Panc1 (cell line): ENCODE measurements around the gene AMPH. TPM values are rescaled to one million over a fixed set of nuclear protein-coding genes. Genes with fewer than 3 reads are reported as not detected.

Source experiments
- ATAC-seq: fragments of 200-7000 bp; cut with Tn5 transposase; 2 replicates; pipeline ENCODE4 v1.9.1; 2020; ENCODE audit warnings: mild to moderate bottlenecking, moderate library complexity
- BruUV-seq: library from RNA; stranded (reverse); fragments of 400-500 nt; replicated peaks from 2 replicates; lab custom pipeline; 2021; lab: Mats Ljungman, UMichigan
- CTCF ChIA-PET: fragments of 300-600 bp; sonication (Branson Sonifier 250); formaldehyde crosslinking; loops from one replicate; lab custom pipeline; 2022; ENCODE audit warnings: antibody characterized with exemption; lab: Charles Lee
- POLR2A ChIA-PET: fragments of 300-600 bp; sonication (Branson Sonifier 250); formaldehyde crosslinking; loops from one replicate; lab custom pipeline; 2022; ENCODE audit warnings: antibody characterized with exemption; lab: Charles Lee
- DNase-seq: peaks from one replicate; pipeline ENCODE4 v3.0.0-alpha.2; 2010; ENCODE audit warnings: low read depth, low spot score
- H3K27ac ChIP-seq: 2 replicates; pipeline ENCODE4 v1.5.1; 2011; ENCODE audit warnings: mild to moderate bottlenecking, low read length, inconsistent platforms
- H3K27me3 ChIP-seq: fragments of 200-500 bp; sonication (Bioruptor generic); 2 replicates; pipeline ENCODE4 v1.6.0; 2014; ENCODE audit warnings: low read length, inconsistent platforms; ENCODE audit not compliant: control insufficient read depth, insufficient read depth
- H3K36me3 ChIP-seq: fragments of 200-500 bp; sonication (Bioruptor generic); 2 replicates; pipeline ENCODE4 v1.5.1; 2014; ENCODE audit warnings: inconsistent platforms, mild to moderate bottlenecking, low read length, moderate library complexity; ENCODE audit not compliant: control insufficient read depth, insufficient read depth
- H3K4me1 ChIP-seq: 2 replicates; pipeline ENCODE4 v1.5.1; 2011; ENCODE audit warnings: inconsistent platforms, mild to moderate bottlenecking, low read length, moderate library complexity; ENCODE audit not compliant: control insufficient read depth, insufficient read depth
- H3K4me3 ChIP-seq, 2 experiments: 2 replicates each; pipeline ENCODE4 v1.5.1; 2011 to 2012; ENCODE audit warnings: low read depth in 2 of 2, low read length in 2 of 2, mild to moderate bottlenecking in 2 of 2, inconsistent platforms in 1 of 2, moderate library complexity in 1 of 2
- H3K9me3 ChIP-seq: fragments of 200-500 bp; sonication (Bioruptor generic); 2 replicates; pipeline ENCODE4 v1.5.1; 2014; ENCODE audit warnings: low read depth, mild to moderate bottlenecking, inconsistent platforms, low read length, moderate library complexity; ENCODE audit not compliant: control insufficient read depth, insufficient read depth
- POLR2AphosphoS5 ChIP-seq: IDR thresholded peaks from 2 replicates; pipeline ENCODE4 v1.6.1; 2012; ENCODE audit warnings: mild to moderate bottlenecking, low read depth, low read length, moderate library complexity
- REST ChIP-seq, 2 experiments: IDR thresholded peaks; 2 replicates each; pipeline ENCODE4 v1.6.1; 2011 to 2012; ENCODE audit warnings: low read depth in 2 of 2, control low read depth in 1 of 2, low read length in 1 of 2, mild to moderate bottlenecking in 1 of 2, moderate library complexity in 1 of 2; ENCODE audit not compliant: insufficient read depth in 1 of 2
- SIN3A ChIP-seq: IDR thresholded peaks from 2 replicates; pipeline ENCODE4 v1.6.1; 2012; ENCODE audit warnings: low read depth, mild to moderate bottlenecking, low read length, moderate library complexity, borderline replicate concordance; ENCODE audit not compliant: insufficient read depth
- TCF7L2 ChIP-seq: IDR thresholded peaks from 2 replicates; pipeline ENCODE4 v1.6.1; 2011; ENCODE audit warnings: mild to moderate bottlenecking, low read depth, low read length, inconsistent platforms
- in situ Hi-C: cut with HindIII; loops from 2 replicates; pipeline ENCODE4 v1.10.0; 2016; ENCODE audit warnings: low sequenced_read_pairs, low pct_unique_long_range_greater_than_20kb
- intact Hi-C: fragments of 100-400 bp; cut with micrococcal nuclease; formaldehyde crosslinking; loops from one replicate; pipeline ENCODE4 v1.10.0; 2022; ENCODE audit not compliant: unreplicated experiment
- total RNA-seq: library from RNA; stranded (reverse); gene quantifications from one replicate; pipeline ENCODE4 v1.2.1, GENCODE V29; 2021; ENCODE audit not compliant: unreplicated experiment
- TF ChIP-seq, protein P1 (sequence below): fragments of 450-650 bp; IDR thresholded peaks from 2 replicates; pipeline ENCODE4 v1.5.1; 2017; ENCODE audit warnings: mild to moderate bottlenecking

AMPH gene
- total RNA-seq, 1 experiment from 2014 or later: not detected

- in situ Hi-C loops (no loop called here), intact Hi-C loops (no loop called here)
- Histone ChIP-seq H3K4me1 (no peaks in the 10 kb centered on the region), H3K9me3 (no peaks in the 10 kb centered on the region), H3K36me3 (no peaks in the 10 kb centered on the region), H3K4me3 (no peak overlapping the region), H3K27me3 (no peaks in the 10 kb centered on the region), H3K27ac (no peak overlapping the region)
- TF ChIP-seq, protein P1, sequence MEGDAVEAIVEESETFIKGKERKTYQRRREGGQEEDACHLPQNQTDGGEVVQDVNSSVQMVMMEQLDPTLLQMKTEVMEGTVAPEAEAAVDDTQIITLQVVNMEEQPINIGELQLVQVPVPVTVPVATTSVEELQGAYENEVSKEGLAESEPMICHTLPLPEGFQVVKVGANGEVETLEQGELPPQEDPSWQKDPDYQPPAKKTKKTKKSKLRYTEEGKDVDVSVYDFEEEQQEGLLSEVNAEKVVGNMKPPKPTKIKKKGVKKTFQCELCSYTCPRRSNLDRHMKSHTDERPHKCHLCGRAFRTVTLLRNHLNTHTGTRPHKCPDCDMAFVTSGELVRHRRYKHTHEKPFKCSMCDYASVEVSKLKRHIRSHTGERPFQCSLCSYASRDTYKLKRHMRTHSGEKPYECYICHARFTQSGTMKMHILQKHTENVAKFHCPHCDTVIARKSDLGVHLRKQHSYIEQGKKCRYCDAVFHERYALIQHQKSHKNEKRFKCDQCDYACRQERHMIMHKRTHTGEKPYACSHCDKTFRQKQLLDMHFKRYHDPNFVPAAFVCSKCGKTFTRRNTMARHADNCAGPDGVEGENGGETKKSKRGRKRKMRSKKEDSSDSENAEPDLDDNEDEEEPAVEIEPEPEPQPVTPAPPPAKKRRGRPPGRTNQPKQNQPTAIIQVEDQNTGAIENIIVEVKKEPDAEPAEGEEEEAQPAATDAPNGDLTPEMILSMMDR: no peak
- TF ChIP-seq TCF7L2 (no peak), POLR2AphosphoS5 (no peak), REST (IDR thresholded peaks at IDR 0.05; ENCODE audit: insufficient read depth in 1 of 2, low read depth in 2 of 2, low read length in 1 of 2) (no peak), SIN3A (no peak)
- DNase-seq: no peak
- BruUV-seq: no TSS peak
- ATAC-seq: no peak
- CTCF ChIA-PET: no interaction called here
- POLR2A ChIA-PET: no interaction called here
Measured at GRCh38 chr7:38427279-38427955, 203.8 kb downstream of the AMPH start.

DNA sequence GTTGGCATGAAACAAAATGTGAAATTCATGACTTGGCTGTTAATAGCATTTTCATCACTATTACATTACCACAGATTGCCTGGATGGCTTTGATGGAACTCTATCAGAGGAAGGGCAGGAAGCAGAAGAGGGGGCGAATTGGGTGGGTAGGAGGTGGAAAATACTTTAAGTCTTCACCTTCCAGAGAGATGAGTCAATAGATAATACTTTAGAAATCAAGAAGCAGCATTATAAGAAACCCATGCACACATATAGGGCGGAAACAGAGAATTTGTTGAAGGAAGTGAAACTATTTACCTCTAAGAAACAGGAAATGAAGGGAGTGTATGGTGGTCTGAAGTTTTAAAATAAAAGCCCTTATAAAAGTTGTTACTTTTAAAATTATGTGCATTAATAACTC, 205.7 kb downstream of the AMPH start:
- ATAC-seq (no peak), DNase-seq (no peak)
- Histone ChIP-seq H3K27me3 (peaks cover 3% of the 10 kb centered on the region; the same call in 1 of the 2 replicates), H3K4me3 (no peak overlapping the region), H3K36me3 (no peaks in the 10 kb centered on the region), H3K27ac (no peak overlapping the region), H3K4me1 (no peaks in the 10 kb centered on the region), H3K9me3 (no peaks in the 10 kb centered on the region)
- in situ Hi-C loops: no loop called here
- intact Hi-C loops: no loop called here
- TF ChIP-seq SIN3A (no peak), REST (IDR thresholded peaks at IDR 0.05; ENCODE audit: insufficient read depth in 1 of 2, low read depth in 2 of 2, low read length in 1 of 2) (no peak), POLR2AphosphoS5 (no peak), TCF7L2 (no peak)
- TF ChIP-seq, protein P1: no peak
- no TSS peak for BruUV-seq
- ChIA-PET POLR2A (no interaction called here), CTCF (no interaction called here)
